ENCODE data around the gene COL19A1.

GRCh38 chr6:70241991-70242420 lies 375.6 kb downstream of the COL19A1 start:
- TF ChIP-seq CTCF (conservative IDR thresholded peaks at IDR 0.05; ENCODE audit: low read length): no peak
- TF ChIP-seq EZH2phosphoT487 (IDR thresholded peaks at IDR 0.05; ENCODE audit: borderline replicate concordance): no peak

Data from Loucy (cell line).